Activated CD4-positive, CD25-positive, alpha-beta regulatory T cell treated with anti-CD3 and anti-CD28 coated beads, Interleukin-2, amount 50 U/mL, for 24 hours (primary cell): ENCODE data around the gene LZTR1.
"Not testable (repeated sequence)": the region's sequence is repeated elsewhere in the genome, so short reads cannot be mapped to it uniquely, and the experiment has no call there.

Experiments
- ATAC-seq, 2 donors: fragments of 150-1000 bp; cut with Tn5 transposase; one replicate each; pipeline ENCODE4 v1.10.0; 2021; ENCODE audit warnings: mild to moderate bottlenecking in 1 of 2, moderate library complexity in 1 of 2

The LZTR1 gene

GRCh38 chr22:20965888-20966855, 15.9 kb upstream of the LZTR1 start:
- no peak for ATAC-seq

GRCh38 chr22:20966883-20967696, 15.0 kb upstream of the LZTR1 start, which contains the start of gene AIFM3:
AIFM3 (plus strand) TSS chr22:20967255; CDS start chr22:20967945, 690 bp downstream.
- no peak for ATAC-seq

- no peak for ATAC-seq
Measured at GRCh38 chr22:20967697-20968211, 14.3 kb upstream of the LZTR1 start.

GRCh38 chr22:20968281-20968977, 13.7 kb upstream of the LZTR1 start:
- no peak for ATAC-seq

- ATAC-seq = no peak
Measured at GRCh38 chr22:20970939-20971657, 11.0 kb upstream of the LZTR1 start.

GRCh38 chr22:20972014-20972694, 9.9 kb upstream of the LZTR1 start:
- ATAC-seq = not testable (repeated sequence)

- ATAC-seq = no peak
Measured at GRCh38 chr22:20972933-20973577, 9.0 kb upstream of the LZTR1 start.

- no peak for ATAC-seq
Measured at GRCh38 chr22:20973634-20974286, 8.3 kb upstream of the LZTR1 start.

- no peak for ATAC-seq
Measured at GRCh38 chr22:20974336-20974955, 7.7 kb upstream of the LZTR1 start.

GRCh38 chr22:20975541-20976290, 6.4 kb upstream of the LZTR1 start:
- no peak for ATAC-seq

- no peak for ATAC-seq
Measured at GRCh38 chr22:20976291-20976877, 5.7 kb upstream of the LZTR1 start.

GRCh38 chr22:20977019-20977418, 5.1 kb upstream of the LZTR1 start:
- ATAC-seq = no peak

- ATAC-seq = no peak
Measured at GRCh38 chr22:20977516-20978170, 4.5 kb upstream of the LZTR1 start.

GRCh38 chr22:20978419-20978818, 3.7 kb upstream of the LZTR1 start:
- no peak for ATAC-seq

GRCh38 chr22:20979243-20979809, 2.8 kb upstream of the LZTR1 start:
- peak; percentile 57 to 63 for ATAC-seq

GRCh38 chr22:20979940-20980453, 2.1 kb upstream of the LZTR1 start:
- ATAC-seq = no peak

GRCh38 chr22:20980523-20980922, 1.6 kb upstream of the LZTR1 start:
- ATAC-seq = no peak
